ENCODE data around the gene MAP3K9. TPM values are rescaled to one million over a fixed set of nuclear protein-coding genes. Genes with fewer than 3 reads are reported as not detected.
A peak's percentile ranks its signal among the peaks of the same experiment; 100 is the strongest.

The MAP3K9 gene
- total RNA-seq, 3 donors from 2014 or later, result 3.1 to 4.8 (median 4.7) TPM

DNA sequence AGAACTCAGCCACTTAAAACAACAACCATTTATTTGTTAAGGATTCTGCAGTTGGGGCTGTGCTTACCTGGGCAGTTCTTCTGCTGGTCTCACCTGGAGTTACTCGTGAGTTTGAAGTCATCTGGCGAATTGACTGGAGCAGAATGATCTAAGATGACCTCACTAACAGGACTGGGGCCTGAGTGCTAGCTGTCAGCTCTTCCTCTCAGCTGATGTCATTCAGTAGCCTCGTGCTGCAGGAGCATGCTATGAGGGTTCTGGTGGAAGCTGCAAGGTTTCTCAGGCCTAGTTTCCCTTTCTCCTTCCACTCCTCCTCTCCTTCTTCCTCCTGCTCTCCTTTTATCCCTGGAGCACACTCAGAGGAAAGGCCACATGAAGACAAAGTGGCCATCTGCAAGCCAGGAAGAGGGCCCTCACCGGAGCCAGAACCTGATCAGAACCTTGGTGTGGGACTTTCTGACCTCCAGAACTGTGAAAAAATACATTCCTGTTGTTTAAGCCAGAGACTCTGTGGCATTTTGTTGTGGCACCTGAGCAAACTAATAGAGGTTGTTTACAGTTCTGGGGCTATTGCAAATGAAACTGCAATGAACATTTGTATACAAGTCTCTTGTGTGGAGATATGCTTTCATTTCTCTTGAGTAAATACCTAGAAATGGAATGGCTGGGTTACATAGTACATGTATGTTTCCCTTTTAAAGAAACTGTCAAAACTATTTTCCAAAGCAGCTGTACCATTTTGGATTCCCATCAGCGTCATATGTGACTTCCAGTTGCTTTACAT lies 21.9 kb upstream of the MAP3K9 start:
- Mint-ChIP-seq H3K4me1 (ENCODE audit: low read depth) (no peaks in the 10 kb centered on the region), H3K9me3 (peaks cover 7% of the 10 kb centered on the region), H3K36me3 (ENCODE audit: insufficient read depth) (no peaks in the 10 kb centered on the region), H3K4me3 (no peak overlapping the region), H3K27me3 (ENCODE audit: low read depth) (no peaks in the 10 kb centered on the region)
- no peak for DNase-seq
- no peak for ATAC-seq

DNA sequence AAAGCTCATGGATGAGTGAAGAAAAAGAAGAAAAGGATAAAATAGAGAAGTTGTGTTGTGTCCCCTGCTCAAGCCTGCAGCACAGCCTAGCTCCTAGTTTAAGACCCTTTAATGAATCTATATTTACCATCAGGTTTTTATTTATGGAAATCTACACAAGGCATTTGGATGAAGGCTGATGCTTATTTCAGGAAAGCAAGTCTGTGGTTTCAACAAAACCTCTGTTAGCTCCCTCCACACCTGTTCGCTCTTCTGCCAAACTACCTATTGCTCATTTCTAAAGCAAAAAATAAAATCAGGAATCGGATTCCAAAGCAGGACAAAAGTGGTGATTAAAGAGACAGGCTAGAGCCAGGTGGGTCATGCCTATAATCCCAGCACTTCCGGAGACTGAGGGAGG lies 18.9 kb upstream of the MAP3K9 start:
- H3K4me1 Mint-ChIP-seq (ENCODE audit: low read depth), result no peaks in the 10 kb centered on the region
- DNase-seq, result no peak

DNA sequence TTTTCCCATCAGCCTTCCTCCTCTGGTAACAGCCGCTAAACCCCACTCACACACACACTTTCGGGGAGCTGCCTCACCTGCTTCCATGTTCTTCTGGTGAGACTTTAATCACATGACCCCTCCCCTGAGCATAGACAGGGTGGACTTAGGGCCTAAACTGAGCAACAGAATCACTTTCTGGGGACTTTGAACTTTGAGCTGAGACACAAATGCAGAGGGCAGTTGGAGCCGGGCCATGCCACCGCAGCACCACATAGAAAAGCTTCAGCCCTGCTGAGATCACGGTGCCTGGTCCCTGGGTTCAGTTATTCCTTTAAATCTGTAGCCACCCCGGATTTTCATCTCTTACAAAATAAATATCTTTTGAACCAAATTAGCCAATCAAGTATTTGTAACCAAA lies 18.4 kb upstream of the MAP3K9 start:
- H3K9me3 Mint-ChIP-seq, result no peaks in the 10 kb centered on the region

More for the DNA sequence above, 18.9 kb upstream of the MAP3K9 start:
- ATAC-seq, result no peak
- Mint-ChIP-seq H3K9me3 (no peaks in the 10 kb centered on the region), H3K4me3 (no peak overlapping the region), H3K27me3 (ENCODE audit: low read depth) (no peaks in the 10 kb centered on the region), H3K36me3 (ENCODE audit: insufficient read depth) (no peaks in the 10 kb centered on the region)

DNA sequence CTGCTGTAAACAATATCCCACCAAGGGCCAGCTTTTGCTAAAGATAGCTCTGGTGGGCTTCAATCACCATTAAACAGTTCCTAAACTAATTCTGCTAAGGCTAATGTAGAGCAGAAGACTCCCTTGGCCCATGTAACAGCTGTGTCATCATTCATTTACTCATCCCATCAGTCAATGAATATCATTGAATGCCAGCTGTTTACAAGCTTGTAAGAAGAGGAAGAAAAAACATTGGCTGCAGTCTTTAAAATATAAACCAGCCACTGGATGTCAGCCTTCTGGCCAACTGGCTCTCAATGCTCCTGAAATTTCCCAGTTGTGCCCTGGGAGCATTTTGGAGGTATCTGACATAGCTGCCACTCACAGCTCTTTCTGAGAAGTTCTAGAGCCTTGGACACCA lies 18.0 kb upstream of the MAP3K9 start:
- H3K9me3 Mint-ChIP-seq, result no peaks in the 10 kb centered on the region
- H3K36me3 Mint-ChIP-seq (ENCODE audit: insufficient read depth), result no peaks in the 10 kb centered on the region
- no peak for DNase-seq
- no peak for ATAC-seq
- no peak overlapping the region for H3K4me3 Mint-ChIP-seq
- H3K27me3 Mint-ChIP-seq (ENCODE audit: low read depth), result peaks cover 3% of the 10 kb centered on the region
- H3K4me1 Mint-ChIP-seq (ENCODE audit: low read depth), result peaks cover 3% of the 10 kb centered on the region

More for the DNA sequence above, 18.4 kb upstream of the MAP3K9 start:
- no peaks in the 10 kb centered on the region for H3K36me3 Mint-ChIP-seq (ENCODE audit: insufficient read depth)
- ATAC-seq (no peak), DNase-seq (no peak)
- peaks cover 3% of the 10 kb centered on the region for H3K4me1 Mint-ChIP-seq (ENCODE audit: low read depth)
- no peak overlapping the region for H3K4me3 Mint-ChIP-seq
- peaks cover 3% of the 10 kb centered on the region for H3K27me3 Mint-ChIP-seq (ENCODE audit: low read depth)

DNA sequence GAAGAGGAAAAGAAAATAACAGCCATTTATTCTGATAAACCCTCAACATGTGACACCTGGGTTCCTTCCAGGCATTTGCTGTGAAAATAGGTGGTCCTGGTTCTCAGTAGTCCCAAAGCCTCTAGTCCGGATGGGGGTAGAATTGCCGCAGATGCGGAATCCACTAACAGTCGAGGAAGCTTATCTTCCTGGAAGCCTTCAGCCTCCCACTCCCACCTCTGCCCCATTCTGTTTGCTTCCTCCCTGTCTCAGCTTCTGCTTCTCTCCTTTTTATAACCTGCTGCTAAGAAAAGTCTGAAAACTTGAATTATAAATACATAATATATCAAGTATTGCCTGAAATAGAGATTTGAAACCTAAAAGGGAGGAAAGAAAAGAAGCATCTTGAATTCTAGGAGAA lies 14.0 kb upstream of the MAP3K9 start:
- no peak for DNase-seq
- peaks cover 19% of the 10 kb centered on the region for H3K27me3 Mint-ChIP-seq (ENCODE audit: low read depth)
- H3K4me3 Mint-ChIP-seq, result peak overlapping the region; percentile 68
- no peaks in the 10 kb centered on the region for H3K9me3 Mint-ChIP-seq
- ATAC-seq, result no peak
- no peaks in the 10 kb centered on the region for H3K36me3 Mint-ChIP-seq (ENCODE audit: insufficient read depth)
- peaks cover 7% of the 10 kb centered on the region for H3K4me1 Mint-ChIP-seq (ENCODE audit: low read depth)

DNA sequence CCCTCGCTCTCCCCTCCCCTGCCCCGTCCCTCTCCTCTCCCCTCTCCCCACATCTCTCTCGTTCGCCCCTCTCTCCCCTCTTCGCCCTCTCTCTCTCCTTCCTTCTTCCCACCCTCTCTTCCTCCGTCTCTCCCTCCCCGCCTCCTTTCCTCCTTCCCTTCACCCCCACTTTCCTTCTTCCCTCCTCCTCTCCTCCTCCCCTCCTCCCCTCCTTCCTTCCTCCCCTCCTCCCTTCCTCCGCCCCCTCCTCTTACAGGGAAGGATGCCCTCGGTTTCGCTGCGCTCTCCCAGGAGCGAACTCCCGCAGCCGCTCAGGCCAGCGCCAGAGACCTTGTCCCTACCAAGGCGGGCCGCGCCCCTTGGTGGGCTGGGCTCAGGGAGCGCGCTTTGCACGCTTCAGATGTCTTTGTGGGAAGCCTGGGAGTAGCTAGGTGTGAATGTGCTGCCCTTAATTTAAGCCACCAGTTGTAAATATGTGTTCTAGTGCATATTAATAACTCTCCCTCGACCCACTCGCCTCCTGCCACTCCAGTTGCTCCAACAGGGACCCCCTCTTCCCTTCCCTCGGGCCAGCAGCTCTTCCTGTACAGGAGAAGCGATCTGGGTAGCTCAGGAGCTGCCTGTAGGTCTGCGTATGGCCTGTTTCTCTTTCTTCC lies 13.3 kb upstream of the MAP3K9 start:
- Mint-ChIP-seq H3K4me1 (ENCODE audit: low read depth) (peaks cover 10% of the 10 kb centered on the region), H3K4me3 (peak overlapping the region; percentile 68), H3K36me3 (ENCODE audit: insufficient read depth) (no peaks in the 10 kb centered on the region), H3K9me3 (no peaks in the 10 kb centered on the region), H3K27me3 (ENCODE audit: low read depth) (peaks cover 19% of the 10 kb centered on the region)
- DNase-seq (no peak), ATAC-seq (peak in 1 of 2 donors; percentile 13)

DNA sequence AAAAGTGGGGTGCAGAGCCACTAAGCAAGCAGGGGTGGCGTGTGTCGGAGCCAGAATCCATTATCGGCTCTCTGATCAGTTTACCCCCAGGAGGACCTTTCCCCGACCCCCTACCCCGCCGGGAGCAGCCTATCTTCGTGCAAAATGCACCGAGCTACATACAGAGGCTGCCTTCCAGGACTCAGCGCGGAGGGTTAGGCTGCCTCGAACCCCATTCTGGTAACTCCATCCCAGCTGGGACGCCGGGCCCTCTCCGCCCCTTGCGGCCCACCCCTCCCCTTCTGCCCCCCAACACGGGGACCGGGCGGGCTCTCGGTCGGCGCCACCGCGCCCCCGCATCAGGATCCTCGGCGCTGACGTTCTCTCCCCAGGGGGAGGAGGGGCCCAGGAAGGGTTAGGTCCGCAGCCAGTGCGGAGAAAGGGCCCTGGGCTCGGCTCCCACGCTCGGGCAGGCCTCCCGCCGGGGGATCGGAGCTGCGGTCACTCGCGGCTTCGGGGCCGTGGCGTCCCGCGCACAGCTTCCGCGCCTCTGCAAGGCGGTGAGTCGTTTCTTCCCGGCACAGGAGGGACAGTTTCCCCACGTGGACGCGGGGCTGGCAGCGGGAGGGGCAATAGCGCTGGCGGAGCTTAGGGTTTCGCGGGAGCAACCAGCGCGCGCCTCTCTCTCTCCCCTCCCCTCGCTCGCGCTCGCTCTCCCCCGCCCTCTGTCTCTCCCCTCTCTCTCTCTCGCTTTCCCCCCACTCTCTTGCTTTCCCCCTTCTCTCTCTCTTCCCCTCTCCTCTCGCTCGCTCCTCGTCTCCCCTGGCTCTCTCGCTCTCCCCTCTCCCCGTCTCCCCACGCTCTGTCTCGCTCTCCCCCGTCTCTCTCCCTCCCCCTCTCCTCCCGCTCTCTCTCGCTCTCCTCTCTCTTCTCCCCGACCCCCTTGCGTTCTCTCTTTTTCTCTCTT lies 12.5 kb upstream of the MAP3K9 start:
- Mint-ChIP-seq H3K27me3 (ENCODE audit: low read depth) (peaks cover 19% of the 10 kb centered on the region), H3K4me3 (peak overlapping the region; percentile 68), H3K4me1 (ENCODE audit: low read depth) (peaks cover 10% of the 10 kb centered on the region), H3K9me3 (no peaks in the 10 kb centered on the region), H3K36me3 (ENCODE audit: insufficient read depth) (no peaks in the 10 kb centered on the region)
- ATAC-seq (peak; percentile 73 to 76), DNase-seq (peak; percentile 54)

DNA sequence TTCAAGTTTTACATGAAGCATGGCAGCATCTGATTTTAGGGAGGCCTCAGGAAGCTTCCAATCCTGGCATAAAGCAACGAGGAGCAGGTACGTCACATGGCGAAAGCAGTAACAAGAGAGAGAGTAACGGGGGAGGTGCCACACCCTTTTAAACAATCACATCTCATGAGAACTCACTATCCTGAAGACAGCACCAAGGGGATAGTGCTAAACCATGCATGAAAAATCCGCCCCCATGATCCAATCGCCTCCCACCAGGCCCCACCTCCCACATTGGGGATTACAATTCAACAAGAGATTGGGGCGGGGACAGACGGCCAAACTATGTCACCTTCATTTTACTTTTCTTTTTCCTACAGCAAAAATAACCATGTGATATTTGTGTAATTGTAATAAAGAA lies 7.2 kb upstream of the MAP3K9 start:
- DNase-seq, result no peak
- H3K36me3 Mint-ChIP-seq (ENCODE audit: insufficient read depth), result no peaks in the 10 kb centered on the region

DNA sequence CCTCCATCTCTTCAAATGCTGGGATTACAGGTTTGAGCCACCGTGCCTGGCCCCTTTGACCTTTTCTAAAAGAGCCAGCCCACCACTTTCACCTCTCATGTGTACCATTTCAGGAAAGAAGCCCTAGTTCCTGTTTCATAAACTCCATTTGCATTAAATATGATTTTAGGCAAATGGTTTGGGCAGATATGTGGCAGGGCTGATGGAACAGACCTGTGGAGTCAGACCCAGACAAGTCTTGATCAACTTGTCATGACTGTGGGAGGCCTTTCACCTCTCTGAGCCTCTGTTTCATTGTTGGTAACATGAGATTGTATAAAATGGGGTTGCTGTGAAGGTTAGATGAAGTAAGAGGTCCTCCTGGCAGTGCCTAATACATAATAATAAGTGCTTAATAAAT lies 5.2 kb upstream of the MAP3K9 start:
- DNase-seq, result no peak
- Mint-ChIP-seq H3K4me1 (ENCODE audit: low read depth) (peaks cover 10% of the 10 kb centered on the region), H3K27me3 (ENCODE audit: low read depth) (peaks cover 5% of the 10 kb centered on the region), H3K4me3 (no peak overlapping the region), H3K36me3 (ENCODE audit: insufficient read depth) (no peaks in the 10 kb centered on the region), H3K9me3 (no peaks in the 10 kb centered on the region)
- no peak for ATAC-seq

More for the DNA sequence above, 7.2 kb upstream of the MAP3K9 start:
- H3K4me3 Mint-ChIP-seq, result no peak overlapping the region
- H3K4me1 Mint-ChIP-seq (ENCODE audit: low read depth), result peaks cover 7% of the 10 kb centered on the region
- no peak for ATAC-seq
- no peaks in the 10 kb centered on the region for H3K9me3 Mint-ChIP-seq
- peaks cover 16% of the 10 kb centered on the region for H3K27me3 Mint-ChIP-seq (ENCODE audit: low read depth)

DNA sequence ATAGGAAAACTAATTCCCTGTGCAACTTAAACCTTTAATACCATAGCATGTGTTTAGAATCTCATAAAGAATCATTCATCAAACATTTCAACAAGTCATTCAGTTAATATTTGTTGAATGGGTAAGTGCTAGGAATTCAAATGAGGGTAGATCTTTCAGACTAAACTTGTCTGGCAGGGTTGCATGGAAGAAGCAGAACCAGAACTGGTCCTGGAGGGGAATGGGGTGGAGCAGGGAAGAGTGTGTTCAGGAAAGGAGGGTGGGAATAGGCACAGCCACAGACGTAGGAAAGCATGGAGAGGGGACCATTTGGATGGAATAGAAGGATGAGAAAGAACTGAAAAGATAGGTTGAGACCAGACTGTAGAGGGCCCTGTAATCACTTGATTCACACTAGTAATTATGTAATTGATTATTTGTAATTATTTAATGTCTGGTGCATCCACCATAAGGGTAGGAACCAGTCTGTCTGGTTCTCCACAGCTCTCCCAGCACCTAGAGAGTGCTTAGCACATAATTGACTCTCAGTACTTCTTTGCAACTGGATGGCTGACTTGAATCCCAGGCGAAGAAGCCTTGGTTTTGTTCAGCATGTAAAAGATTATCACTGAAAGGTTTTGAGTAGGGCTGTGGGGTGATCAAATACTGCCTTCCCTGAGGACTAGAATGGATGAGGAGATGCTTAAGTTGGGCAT lies 3.0 kb upstream of the MAP3K9 start:
- Mint-ChIP-seq H3K9me3 (no peaks in the 10 kb centered on the region), H3K4me3 (no peak overlapping the region), H3K27me3 (ENCODE audit: low read depth) (no peaks in the 10 kb centered on the region), H3K4me1 (ENCODE audit: low read depth) (peaks cover 11% of the 10 kb centered on the region), H3K36me3 (ENCODE audit: insufficient read depth) (no peaks in the 10 kb centered on the region)
- DNase-seq, result no peak
- ATAC-seq, result no peak

DNA sequence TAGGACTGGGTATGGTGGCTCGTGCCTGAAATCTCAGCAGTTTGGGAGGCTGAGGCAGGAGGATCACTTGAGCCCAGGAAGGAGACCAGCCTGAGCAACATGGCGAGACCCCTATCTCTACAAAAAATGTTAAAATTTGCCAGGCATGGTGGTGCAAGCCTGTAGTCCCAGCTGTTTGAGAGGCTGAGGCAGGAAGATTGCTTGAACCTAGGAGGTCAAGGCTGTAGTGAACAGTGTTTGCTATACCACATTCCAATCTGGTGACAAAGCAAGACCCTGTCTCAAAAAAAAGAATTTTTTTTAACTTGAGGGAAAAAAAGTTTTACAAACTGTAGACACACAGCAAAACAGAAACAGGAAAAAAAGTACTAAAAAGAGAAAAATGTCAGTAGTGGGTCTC lies 2.3 kb upstream of the MAP3K9 start:
- ATAC-seq (no peak), DNase-seq (no peak)
- no peaks in the 10 kb centered on the region for H3K9me3 Mint-ChIP-seq
- no peak overlapping the region for H3K4me3 Mint-ChIP-seq
- peaks cover 4% of the 10 kb centered on the region for H3K27me3 Mint-ChIP-seq (ENCODE audit: low read depth)
- peaks cover 13% of the 10 kb centered on the region for H3K4me1 Mint-ChIP-seq (ENCODE audit: low read depth)
- H3K36me3 Mint-ChIP-seq (ENCODE audit: insufficient read depth), result peaks cover 2% of the 10 kb centered on the region

DNA sequence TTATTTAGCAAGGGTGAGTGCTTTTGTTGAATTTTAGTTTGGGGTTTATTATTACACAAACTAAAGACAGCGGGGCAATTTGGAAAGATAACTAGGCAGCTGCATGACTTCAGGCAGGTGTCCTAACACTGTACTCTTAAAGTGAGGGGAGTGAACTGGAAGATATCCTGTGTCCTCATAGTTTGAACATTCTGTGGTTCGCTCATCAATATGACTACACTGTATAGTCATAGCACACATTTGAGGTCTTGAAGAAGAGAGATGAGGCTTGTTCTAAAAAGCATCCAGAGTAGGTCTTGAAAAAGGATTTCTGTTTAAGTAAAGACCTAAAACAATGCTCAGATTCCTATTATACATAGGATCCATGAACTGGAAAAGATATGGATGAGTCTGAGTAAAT lies 1.7 kb upstream of the MAP3K9 start:
- Mint-ChIP-seq H3K4me3 (no peak overlapping the region), H3K27me3 (ENCODE audit: low read depth) (peaks cover 4% of the 10 kb centered on the region), H3K36me3 (ENCODE audit: insufficient read depth) (peaks cover 2% of the 10 kb centered on the region), H3K9me3 (no peaks in the 10 kb centered on the region), H3K4me1 (ENCODE audit: low read depth) (peaks cover 13% of the 10 kb centered on the region)
- DNase-seq, result no peak
- ATAC-seq, result no peak

DNA sequence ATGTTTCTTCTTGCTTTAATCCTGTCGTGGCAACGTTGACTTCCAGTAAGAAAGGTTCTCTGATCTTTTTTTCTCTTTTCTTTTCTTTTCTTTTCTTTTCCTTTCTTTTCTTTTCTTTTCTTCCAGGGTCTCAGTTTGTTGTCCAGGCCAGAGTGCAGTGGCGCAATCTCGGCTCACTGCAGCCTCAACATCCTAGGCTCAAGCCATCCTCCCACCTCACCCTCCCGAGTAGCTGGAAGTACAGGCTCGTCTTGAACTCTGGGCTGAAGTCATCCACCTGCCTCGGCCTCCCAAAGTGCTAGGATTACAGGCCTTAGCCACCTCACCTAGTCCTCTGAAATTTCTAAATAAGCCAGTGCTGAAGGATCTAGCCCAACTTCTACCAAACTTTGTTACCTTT lies 1.3 kb upstream of the MAP3K9 start:
- Mint-ChIP-seq H3K36me3 (ENCODE audit: insufficient read depth) (peaks cover 2% of the 10 kb centered on the region), H3K27me3 (ENCODE audit: low read depth) (peaks cover 4% of the 10 kb centered on the region), H3K4me1 (ENCODE audit: low read depth) (peaks cover 13% of the 10 kb centered on the region), H3K4me3 (no peak overlapping the region), H3K9me3 (no peaks in the 10 kb centered on the region)
- DNase-seq (no peak), ATAC-seq (no peak)

Data from activated T-cell treated with anti-CD3 and anti-CD28 coated beads, Interleukin-2, amount 50 U/mL, for 4 hours (primary cell).